Uterus (tissue), 4 donors: ENCODE data around the gene PTPRN2. TPM values are rescaled to one million over a fixed set of nuclear protein-coding genes. Genes with fewer than 3 reads are reported as not detected.

Source experiments
- DNase-seq, 2 donors: peaks; one replicate each; pipeline ENCODE4 v3.0.0-alpha.2; 2019 to 2020
- H3K27ac ChIP-seq, 2 donors: fragments of 200-600 bp; sonication (generic); 1 replicate in 1 of 2; 2 replicates in 1 of 2; pipeline ENCODE4 v1.5.1; 2016 to 2018
- H3K27me3 ChIP-seq, 2 donors: fragments of 200-600 bp; sonication (generic); one replicate each; pipeline ENCODE4 v1.5.1; 2018 to 2019; ENCODE audit warnings: control low read depth in 1 of 2
- H3K36me3 ChIP-seq, 2 donors: fragments of 200-600 bp; sonication (generic); one replicate each; pipeline ENCODE4 v1.5.1; 2019; ENCODE audit warnings: control low read depth in 1 of 2
- H3K4me1 ChIP-seq, 2 donors: fragments of 200-600 bp; sonication (generic); one replicate each; pipeline ENCODE4 v1.5.1; 2018 to 2019; ENCODE audit warnings: control low read depth in 1 of 2
- H3K4me3 ChIP-seq, 2 donors: fragments of 200-600 bp; sonication (generic); 1 replicate in 1 of 2; 2 replicates in 1 of 2; pipeline ENCODE4 v1.5.1; 2018 to 2019; ENCODE audit warnings: mild to moderate bottlenecking in 1 of 2
- H3K9me3 ChIP-seq, 2 donors: fragments of 200-600 bp; sonication (generic); one replicate each; pipeline ENCODE4 v1.5.1; 2019; ENCODE audit warnings: control low read depth in 1 of 2
- CTCF ChIP-seq, 4 experiments: fragments of 200-600 bp in 2 of 4; fragments of 450-650 bp in 2 of 4; sonication (generic) in 2 of 4; IDR thresholded peaks; one replicate each; pipeline ENCODE4 v1.5.1; 2016 to 2019; ENCODE audit warnings: antibody characterized with exemption in 4 of 4, mild to moderate bottlenecking in 2 of 4, moderate library complexity in 1 of 4
- POLR2A ChIP-seq, 2 donors: fragments of 450-650 bp; IDR thresholded peaks; one replicate each; pipeline ENCODE4 v1.6.1; 2016; ENCODE audit warnings: antibody characterized with exemption in 2 of 2, mild to moderate bottlenecking in 1 of 2, moderate library complexity in 1 of 2
- intact Hi-C: fragments of 100-400 bp; cut with DNase I; formaldehyde crosslinking; loops from one replicate; pipeline ENCODE4 v1.15.1; 2023; ENCODE audit warnings: low total_unique reads
- total RNA-seq, 4 donors: library from RNA; depleted of rRNA in 3 of 4; stranded (reverse); fragments of >200 nt in 3 of 4; gene quantifications; one replicate each; pipeline versions ENCODE4 v1.1.0 to v1.2.4, GENCODE V29; 2014 to 2023
- donor health status: DM: yes; HTN: yes; CAD: no.

Gene PTPRN2
- total RNA-seq, 4 donors from 2014 or later: 1.2 to 5.2 (median 2.3) TPM

DNA sequence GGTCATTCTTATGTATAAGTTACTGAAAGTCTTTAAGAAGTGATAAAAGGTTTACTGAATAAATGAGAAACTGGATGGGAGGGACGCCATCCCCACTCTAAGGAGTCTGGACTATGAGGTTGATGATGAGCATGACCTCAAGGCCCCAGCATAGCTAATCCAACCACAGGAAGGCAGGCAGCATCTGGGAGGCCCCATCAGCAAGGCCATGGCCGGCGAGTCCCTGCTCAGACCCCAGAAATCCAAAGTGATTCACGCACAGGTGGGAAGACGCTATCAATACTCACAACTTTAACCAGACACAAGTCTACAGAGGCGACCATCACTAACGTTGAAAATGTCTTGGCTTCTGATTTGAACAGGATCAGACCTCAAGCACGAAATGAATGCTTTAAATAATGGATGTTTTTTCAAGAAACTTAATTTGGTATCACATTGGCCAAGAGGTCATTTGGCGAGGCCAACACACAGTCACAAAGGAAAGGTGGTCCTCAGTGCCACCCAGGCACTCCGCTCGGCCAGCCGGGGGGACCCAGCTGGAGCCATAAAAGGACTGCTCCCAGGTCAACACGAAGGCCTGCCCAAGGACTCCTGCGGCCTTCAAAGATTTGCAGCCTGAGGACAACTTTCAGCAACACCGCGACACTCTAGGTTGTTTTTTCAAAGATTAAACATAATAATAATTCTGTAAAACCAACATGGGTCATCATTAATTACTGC is 228.5 kb downstream of the PTPRN2 start:
- H3K27me3 ChIP-seq: no peaks in the 10 kb centered on the region
- no peaks in the 10 kb centered on the region for H3K9me3 ChIP-seq
- intact Hi-C loops: no loop called here
- H3K36me3 ChIP-seq: no peaks in the 10 kb centered on the region
- DNase-seq: no peak
- no peak overlapping the region for H3K27ac ChIP-seq
- TF ChIP-seq CTCF (IDR thresholded peaks at IDR 0.05) (no peak), POLR2A (IDR thresholded peaks at IDR 0.05) (no peak)
- no peaks in the 10 kb centered on the region for H3K4me1 ChIP-seq
- H3K4me3 ChIP-seq: no peak overlapping the region

DNA sequence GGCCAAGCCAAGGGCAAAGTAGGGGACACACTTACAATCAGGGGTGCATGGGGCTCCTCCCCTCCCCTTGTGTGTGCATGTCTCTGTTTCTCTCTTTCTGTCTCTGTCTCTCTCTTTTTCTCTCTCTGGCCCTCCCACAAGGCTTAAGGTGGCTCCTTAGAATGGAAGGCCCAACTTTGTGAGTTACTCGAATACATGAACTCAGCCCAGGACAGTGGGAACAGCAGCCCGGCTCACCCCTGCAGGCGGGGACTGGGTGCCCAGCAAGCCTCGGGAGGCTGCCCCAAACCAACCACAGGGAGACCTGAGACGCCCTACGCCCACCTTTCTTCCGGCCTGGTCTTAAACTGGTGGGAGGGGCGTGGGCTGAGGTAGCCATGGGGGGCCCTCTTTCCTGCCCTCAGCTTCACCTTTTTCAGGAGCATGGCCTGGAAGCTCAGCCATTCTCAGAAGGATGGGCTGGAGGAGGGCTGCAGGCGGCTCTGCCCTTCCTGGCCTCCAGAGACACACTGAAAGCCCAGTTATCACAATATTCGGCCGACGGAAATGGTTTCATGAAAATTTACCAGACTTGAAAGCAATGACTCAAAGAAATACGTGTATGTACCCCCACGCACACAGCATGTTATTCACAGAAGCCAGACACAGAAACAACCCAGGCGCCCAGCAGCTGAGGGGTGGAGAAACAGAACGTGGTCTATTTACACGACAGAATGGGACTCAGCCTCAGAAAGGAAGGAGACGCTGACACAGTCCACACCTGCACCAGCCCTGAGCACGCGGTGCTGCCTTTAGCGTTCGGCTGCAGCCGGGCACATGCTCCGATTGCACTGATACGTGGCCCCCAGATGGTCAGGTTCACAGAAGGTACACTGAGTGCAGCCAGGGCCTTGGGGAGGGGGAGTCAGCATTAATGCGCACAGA is 229.5 kb downstream of the PTPRN2 start:
- Histone ChIP-seq H3K27ac (no peak overlapping the region), H3K4me3 (no peak overlapping the region), H3K9me3 (no peaks in the 10 kb centered on the region), H3K27me3 (no peaks in the 10 kb centered on the region), H3K4me1 (no peaks in the 10 kb centered on the region), H3K36me3 (no peaks in the 10 kb centered on the region)
- intact Hi-C loops: no loop called here
- no peak for TF ChIP-seq POLR2A (IDR thresholded peaks at IDR 0.05)
- no peak for TF ChIP-seq CTCF (IDR thresholded peaks at IDR 0.05)
- peak in 1 of 2 donors; percentile 1 for DNase-seq

- intact Hi-C loops: no loop called here
- Histone ChIP-seq H3K27ac (no peak overlapping the region), H3K4me3 (no peak overlapping the region), H3K27me3 (no peaks in the 10 kb centered on the region), H3K36me3 (no peaks in the 10 kb centered on the region), H3K4me1 (no peaks in the 10 kb centered on the region), H3K9me3 (no peaks in the 10 kb centered on the region)
- TF ChIP-seq CTCF (IDR thresholded peaks at IDR 0.05): no peak
- no peak for TF ChIP-seq POLR2A (IDR thresholded peaks at IDR 0.05)
- DNase-seq: no peak
These were observed 230.3 kb downstream of the PTPRN2 start for GRCh38 chr7:158357106-158357897.

- intact Hi-C loops: no loop called here
- DNase-seq: no peak
- Histone ChIP-seq H3K4me3 (no peak overlapping the region), H3K27me3 (no peaks in the 10 kb centered on the region), H3K36me3 (no peaks in the 10 kb centered on the region), H3K9me3 (no peaks in the 10 kb centered on the region), H3K27ac (no peak overlapping the region), H3K4me1 (no peaks in the 10 kb centered on the region)
- TF ChIP-seq CTCF (IDR thresholded peaks at IDR 0.05): no peak
- no peak for TF ChIP-seq POLR2A (IDR thresholded peaks at IDR 0.05)
These were observed 231.2 kb downstream of the PTPRN2 start for GRCh38 chr7:158356454-158356853.
